Spleen (tissue), 7 donors: ENCODE results near the gene BTAF1.

Experiments used
- POLR2A ChIP-seq, 3 donors: fragments of 450-650 bp; IDR thresholded peaks; one replicate each; pipeline ENCODE4 v1.5.1; 2017; ENCODE audit warnings: antibody characterized with exemption in 3 of 3, mild to moderate bottlenecking in 1 of 3
- POLR2AphosphoS5 ChIP-seq, 3 donors: sonication (generic); formaldehyde crosslinking; IDR thresholded peaks; one replicate each; pipeline ENCODE4 v1.5.1; 2017; ENCODE audit warnings: antibody characterized with exemption in 3 of 3
- TF ChIP-seq, protein P1 (sequence below), 11 experiments: fragments of 200-600 bp in 7 of 11; fragments of 450-650 bp in 4 of 11; sonication (generic) in 4 of 11; IDR thresholded peaks in 8 of 11; conservative IDR thresholded peaks in 3 of 11; 1 replicate in 7 of 11; 2 replicates in 4 of 11; pipeline versions ENCODE4 v1.4.0 to v1.8.0; 2016 to 2021; ENCODE audit warnings: antibody characterized with exemption in 11 of 11, inconsistent platforms in 4 of 11, mild to moderate bottlenecking in 1 of 11
- donor health status: DM: no; HTN: no; CAD: no; lungs with moderate emphysema.
- donor health status: DM: no; HTN: no; CAD: no.
- donor health status: DM: no; HTN: no; CAD: no.

DNA sequence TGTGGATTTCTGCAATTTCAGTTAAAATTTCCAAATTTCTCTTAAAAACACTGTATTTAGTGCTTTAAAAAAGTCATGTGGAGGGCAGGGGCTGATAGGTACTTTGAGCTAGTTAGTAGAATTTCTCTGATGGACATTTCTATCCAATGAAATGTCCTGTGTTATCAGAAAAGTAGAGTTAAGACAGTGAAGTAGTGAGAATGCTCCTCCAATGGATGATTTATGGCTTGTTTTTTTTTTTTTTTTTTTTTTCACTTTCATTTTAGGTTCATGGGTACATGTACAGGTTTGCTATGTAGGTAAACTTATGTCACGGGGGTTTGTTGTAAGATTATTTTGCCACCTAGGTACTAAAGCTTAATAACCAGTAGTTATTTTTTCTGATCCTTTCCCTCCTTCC is 55.0 kb downstream of the BTAF1 start:
- TF ChIP-seq, protein P1, sequence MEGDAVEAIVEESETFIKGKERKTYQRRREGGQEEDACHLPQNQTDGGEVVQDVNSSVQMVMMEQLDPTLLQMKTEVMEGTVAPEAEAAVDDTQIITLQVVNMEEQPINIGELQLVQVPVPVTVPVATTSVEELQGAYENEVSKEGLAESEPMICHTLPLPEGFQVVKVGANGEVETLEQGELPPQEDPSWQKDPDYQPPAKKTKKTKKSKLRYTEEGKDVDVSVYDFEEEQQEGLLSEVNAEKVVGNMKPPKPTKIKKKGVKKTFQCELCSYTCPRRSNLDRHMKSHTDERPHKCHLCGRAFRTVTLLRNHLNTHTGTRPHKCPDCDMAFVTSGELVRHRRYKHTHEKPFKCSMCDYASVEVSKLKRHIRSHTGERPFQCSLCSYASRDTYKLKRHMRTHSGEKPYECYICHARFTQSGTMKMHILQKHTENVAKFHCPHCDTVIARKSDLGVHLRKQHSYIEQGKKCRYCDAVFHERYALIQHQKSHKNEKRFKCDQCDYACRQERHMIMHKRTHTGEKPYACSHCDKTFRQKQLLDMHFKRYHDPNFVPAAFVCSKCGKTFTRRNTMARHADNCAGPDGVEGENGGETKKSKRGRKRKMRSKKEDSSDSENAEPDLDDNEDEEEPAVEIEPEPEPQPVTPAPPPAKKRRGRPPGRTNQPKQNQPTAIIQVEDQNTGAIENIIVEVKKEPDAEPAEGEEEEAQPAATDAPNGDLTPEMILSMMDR (IDR thresholded peaks at IDR 0.05 in 8 of 11, conservative IDR thresholded peaks at IDR 0.05 in 3 of 11) = no peak
- TF ChIP-seq POLR2A (IDR thresholded peaks at IDR 0.05) (no peak), POLR2AphosphoS5 (IDR thresholded peaks at IDR 0.05) (no peak)
